Measurements from ENCODE around the gene UNKL.

UNKL gene, protein sequence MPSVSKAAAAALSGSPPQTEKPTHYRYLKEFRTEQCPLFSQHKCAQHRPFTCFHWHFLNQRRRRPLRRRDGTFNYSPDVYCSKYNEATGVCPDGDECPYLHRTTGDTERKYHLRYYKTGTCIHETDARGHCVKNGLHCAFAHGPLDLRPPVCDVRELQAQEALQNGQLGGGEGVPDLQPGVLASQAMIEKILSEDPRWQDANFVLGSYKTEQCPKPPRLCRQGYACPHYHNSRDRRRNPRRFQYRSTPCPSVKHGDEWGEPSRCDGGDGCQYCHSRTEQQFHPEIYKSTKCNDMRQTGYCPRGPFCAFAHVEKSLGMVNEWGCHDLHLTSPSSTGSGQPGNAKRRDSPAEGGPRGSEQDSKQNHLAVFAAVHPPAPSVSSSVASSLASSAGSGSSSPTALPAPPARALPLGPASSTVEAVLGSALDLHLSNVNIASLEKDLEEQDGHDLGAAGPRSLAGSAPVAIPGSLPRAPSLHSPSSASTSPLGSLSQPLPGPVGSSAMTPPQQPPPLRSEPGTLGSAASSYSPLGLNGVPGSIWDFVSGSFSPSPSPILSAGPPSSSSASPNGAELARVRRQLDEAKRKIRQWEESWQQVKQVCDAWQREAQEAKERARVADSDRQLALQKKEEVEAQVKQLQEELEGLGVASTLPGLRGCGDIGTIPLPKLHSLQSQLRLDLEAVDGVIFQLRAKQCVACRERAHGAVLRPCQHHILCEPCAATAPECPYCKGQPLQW

DNA sequence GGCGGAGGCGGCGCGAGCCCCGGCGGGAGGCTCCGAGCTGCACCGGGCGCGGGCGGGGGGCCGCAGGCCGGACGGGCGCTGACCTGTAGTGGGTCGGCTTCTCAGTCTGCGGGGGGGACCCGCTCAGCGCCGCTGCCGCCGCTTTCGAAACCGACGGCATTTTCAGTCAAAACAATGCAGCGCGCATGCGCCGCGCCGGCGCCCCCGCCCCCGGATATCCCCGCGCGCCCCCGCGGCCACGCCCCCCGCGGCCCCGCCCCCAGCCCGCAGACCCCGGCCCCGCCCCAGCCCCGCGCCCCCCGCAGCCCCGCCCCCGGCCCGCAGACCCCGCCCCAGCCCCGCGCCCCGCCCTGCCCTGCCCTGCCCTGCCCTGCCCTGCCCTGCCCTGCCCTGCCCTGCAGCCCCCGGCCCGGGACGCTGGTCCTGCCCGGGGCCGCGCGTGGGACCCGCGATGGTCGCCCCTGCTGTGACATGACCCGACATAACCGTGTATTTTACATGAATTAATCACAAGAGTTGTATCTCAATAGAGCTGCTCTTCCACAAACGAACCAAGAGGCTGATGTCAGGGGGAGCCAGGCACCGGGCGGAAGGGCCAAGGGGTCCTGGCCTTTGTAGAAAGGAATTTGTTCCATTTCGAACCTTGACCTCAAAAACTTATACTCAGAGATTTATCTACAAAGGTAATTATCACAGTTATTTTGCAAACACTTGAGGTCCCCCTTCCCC lies at the start of gene UNKL:
TSS of gene UNKL (minus strand) at position 173 of the 729 bp plus-strand sequence. CDS start at position 160, 13 bp downstream.
- peak; percentile 68 to 80 for DNase-seq (ENCODE audit: low read depth in 1 of 2, low spot score in 1 of 2)

DNA sequence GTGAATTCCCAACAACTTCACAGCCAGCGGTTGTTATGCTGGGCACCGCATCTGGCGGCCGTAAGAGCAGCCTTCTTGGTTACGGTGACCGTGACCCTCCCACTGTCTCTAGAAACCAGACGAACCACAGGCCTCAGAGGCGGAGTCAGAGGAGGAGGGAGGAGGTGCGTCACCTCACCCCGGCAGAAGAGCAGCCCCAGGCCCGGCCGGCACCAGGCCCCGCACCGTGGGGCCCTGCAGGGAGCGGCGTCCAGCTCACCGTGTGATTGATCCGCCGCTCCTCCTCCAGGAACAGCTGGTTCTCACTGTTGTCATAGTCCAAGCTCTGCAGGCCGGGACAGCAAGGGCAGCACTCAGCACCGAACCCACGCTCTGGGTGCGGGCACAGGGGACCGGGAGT lies 46.6 kb upstream of the UNKL start:
- no peak for DNase-seq (ENCODE audit: low read depth in 1 of 2, low spot score in 1 of 2)

GRCh38 chr16:1460602-1461138 lies 46.2 kb upstream of the UNKL start:
- no peak for DNase-seq (ENCODE audit: low read depth in 1 of 2, low spot score in 1 of 2)

DNA sequence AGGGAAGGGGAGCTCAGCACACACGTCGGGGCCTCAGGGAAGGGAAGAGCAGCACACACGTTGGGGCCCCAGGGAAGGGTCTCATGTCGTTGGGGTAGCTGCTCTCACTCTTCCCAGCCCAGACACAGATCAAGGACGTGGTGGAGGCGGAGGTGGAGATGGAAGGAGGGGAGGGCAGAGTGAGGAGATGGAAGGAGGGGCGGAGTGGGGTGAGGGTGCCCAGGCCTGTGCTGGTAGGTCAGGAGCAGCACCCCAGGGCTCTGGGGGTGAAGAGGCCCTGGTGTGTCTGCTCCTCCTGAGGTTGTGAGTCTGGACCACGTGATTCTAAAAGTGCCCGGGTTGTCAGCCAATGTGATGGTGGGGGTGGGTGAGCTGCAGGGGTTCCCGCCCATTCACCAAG lies 45.5 kb upstream of the UNKL start:
- no peak for DNase-seq (ENCODE audit: low read depth in 1 of 2, low spot score in 1 of 2)

GRCh38 chr16:1458977-1459341 lies 44.5 kb upstream of the UNKL start:
- no peak for DNase-seq (ENCODE audit: low read depth in 1 of 2, low spot score in 1 of 2)

DNA sequence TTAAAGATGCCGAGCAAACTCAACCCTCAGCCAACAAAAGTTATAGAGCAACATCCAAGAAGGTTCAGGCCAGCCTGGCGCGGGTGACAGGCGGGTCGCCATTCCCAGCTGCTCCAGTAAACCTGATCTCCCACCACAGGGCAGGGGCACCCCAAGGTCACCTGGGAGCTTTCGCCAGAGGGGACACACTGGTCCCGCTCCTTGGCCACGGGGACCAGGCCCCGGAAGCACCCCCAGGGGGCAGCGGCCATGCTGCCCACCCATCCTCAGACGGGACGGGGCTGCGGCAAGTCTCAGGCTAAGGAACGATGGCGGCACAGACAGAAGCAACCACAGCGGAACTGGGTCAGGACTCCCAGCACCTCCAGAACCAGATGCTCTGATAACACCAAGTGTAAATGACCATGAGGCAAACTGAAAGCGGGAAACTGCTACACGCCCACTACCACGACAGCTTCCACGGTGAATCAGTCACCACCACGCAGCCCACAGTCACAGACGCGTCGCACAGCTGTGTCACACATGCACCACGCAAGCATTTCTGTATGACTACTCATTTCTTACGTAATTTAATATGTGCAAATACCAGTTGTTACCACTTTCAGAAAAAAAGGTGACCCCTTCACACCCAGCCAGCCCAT lies 44.0 kb upstream of the UNKL start:
- DNase-seq (ENCODE audit: low read depth in 1 of 2, low spot score in 1 of 2) = no peak

DNA sequence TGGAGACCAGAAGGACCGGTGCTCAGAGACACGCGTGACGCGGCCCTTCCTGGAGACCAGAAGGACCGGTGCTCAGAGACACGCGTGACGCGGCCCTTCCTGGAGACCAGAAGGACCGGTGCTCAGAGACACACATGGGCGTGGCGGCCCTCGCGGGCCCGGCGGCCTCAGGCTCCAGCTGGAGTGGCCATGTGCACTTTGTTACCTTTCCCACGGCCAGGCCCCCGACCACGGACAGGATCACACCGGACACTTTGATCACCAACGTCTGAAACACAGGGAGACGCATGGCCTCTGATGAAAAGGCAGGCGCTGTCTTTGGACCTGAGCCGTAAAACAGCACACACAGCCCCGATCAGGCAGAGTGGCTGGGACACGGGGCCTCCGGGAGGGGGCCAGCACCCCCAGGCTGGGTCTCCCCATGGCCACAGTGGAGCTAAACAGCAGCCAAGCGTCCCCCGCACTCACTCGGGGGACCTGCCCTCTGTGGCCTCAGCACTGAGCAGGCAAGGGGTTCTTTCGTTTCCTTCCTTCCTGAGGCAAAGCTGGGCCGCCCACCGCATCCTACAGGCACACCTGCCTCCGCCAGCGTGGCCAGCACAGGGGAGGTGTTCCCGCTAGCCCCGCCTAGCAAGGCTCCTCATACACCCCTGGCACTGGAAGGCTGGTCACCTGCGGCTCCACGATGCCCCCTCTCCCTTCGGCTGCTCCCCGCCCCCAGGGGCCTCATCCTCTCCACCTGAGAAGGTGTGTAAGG lies 43.2 kb upstream of the UNKL start:
- DNase-seq (ENCODE audit: low read depth in 1 of 2, low spot score in 1 of 2) = no peak

DNA sequence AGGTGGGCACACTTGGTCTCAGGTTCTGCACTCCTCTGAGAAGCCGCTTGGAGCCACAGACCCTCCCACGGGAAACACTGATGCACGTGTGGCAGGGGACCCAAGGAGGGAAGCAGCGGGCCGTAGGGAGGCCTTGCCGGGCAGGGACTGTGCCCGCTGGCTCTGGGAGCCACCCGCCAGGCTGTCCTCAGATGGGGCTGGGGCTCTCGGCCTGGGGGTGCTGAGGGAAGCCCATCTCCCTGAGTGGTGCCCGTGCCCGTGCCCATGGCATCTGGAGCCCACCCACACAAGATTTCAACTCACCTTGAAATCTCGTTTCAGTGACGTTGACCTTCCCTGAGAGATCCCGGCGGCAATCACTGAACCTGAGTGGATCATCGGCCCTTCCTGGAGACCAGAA lies 42.4 kb upstream of the UNKL start:
- DNase-seq (ENCODE audit: low read depth in 1 of 2, low spot score in 1 of 2) = no peak

- DNase-seq (ENCODE audit: low read depth in 1 of 2, low spot score in 1 of 2) = no peak
Measured at GRCh38 chr16:1455190-1456171, 41.0 kb upstream of the UNKL start.

- DNase-seq (ENCODE audit: low read depth in 1 of 2, low spot score in 1 of 2) = no peak
Measured at GRCh38 chr16:1454561-1454960, 40.1 kb upstream of the UNKL start.

- no peak for DNase-seq (ENCODE audit: low read depth in 1 of 2, low spot score in 1 of 2)
Measured at GRCh38 chr16:1453316-1453715, 38.8 kb upstream of the UNKL start.

- DNase-seq (ENCODE audit: low read depth in 1 of 2, low spot score in 1 of 2) = no peak
Measured at GRCh38 chr16:1452530-1452929, 38.0 kb upstream of the UNKL start.

- no peak for DNase-seq (ENCODE audit: low read depth in 1 of 2, low spot score in 1 of 2)
Measured at GRCh38 chr16:1451702-1452392, 37.3 kb upstream of the UNKL start.

GRCh38 chr16:1450841-1451240 lies 36.3 kb upstream of the UNKL start:
- DNase-seq (ENCODE audit: low read depth in 1 of 2, low spot score in 1 of 2) = no peak

- DNase-seq (ENCODE audit: low read depth in 1 of 2, low spot score in 1 of 2) = no peak
Measured at GRCh38 chr16:1450218-1450617, 35.7 kb upstream of the UNKL start.

GRCh38 chr16:1449201-1449788 lies 34.8 kb upstream of the UNKL start:
- no peak for DNase-seq (ENCODE audit: low read depth in 1 of 2, low spot score in 1 of 2)

DNA sequence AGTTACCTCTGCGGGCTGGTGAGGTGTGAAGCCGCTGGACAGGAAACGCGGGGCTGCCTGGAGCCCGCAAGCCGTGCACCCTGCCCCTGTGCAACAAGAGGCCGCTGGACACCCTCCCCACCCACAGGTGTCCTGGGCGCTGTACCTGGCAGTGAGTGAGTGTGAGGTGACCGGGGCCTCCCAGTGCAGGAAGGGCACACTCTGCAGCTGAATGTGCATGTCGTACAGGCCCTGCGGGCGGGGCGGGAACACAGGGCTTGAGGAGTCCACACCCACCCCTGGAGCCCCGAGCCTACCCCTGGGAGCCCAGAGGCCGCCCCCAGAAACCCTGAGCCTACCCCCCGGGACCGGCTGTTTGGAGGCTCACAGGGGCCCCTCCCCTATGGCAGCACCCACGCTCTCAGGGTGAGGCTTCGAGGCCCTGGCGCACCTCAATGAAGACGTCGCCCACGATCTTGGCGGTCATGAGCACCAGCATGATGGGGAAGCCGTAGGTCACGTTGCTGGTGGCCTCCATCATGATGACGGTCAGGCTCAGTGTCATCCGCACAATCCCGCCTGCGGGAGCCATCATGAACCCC lies 34.1 kb upstream of the UNKL start:
- DNase-seq (ENCODE audit: low read depth in 1 of 2, low spot score in 1 of 2) = no peak

- DNase-seq (ENCODE audit: low read depth in 1 of 2, low spot score in 1 of 2) = no peak
Measured at GRCh38 chr16:1447965-1448364, 33.5 kb upstream of the UNKL start.
